GM18507 (cell line): ENCODE data around the gene SH3BP4.
"Not testable (repeated sequence)": the region's sequence is repeated elsewhere in the genome, so short reads cannot be mapped to it uniquely, and the experiment has no call there.

Experiments used
- DNase-seq: peaks from one replicate; pipeline ENCODE4 v3.0.0; 2011; ENCODE audit warnings: low read depth; ENCODE audit not compliant: insufficient read length; ENCODE audit errors: extremely low spot score
- FAIRE-seq: peaks from 2 replicates; lab custom pipeline; 2011; peaks lifted over from hg19 to GRCh38; lab: Jason Lieb, UNC

The SH3BP4 gene

DNA sequence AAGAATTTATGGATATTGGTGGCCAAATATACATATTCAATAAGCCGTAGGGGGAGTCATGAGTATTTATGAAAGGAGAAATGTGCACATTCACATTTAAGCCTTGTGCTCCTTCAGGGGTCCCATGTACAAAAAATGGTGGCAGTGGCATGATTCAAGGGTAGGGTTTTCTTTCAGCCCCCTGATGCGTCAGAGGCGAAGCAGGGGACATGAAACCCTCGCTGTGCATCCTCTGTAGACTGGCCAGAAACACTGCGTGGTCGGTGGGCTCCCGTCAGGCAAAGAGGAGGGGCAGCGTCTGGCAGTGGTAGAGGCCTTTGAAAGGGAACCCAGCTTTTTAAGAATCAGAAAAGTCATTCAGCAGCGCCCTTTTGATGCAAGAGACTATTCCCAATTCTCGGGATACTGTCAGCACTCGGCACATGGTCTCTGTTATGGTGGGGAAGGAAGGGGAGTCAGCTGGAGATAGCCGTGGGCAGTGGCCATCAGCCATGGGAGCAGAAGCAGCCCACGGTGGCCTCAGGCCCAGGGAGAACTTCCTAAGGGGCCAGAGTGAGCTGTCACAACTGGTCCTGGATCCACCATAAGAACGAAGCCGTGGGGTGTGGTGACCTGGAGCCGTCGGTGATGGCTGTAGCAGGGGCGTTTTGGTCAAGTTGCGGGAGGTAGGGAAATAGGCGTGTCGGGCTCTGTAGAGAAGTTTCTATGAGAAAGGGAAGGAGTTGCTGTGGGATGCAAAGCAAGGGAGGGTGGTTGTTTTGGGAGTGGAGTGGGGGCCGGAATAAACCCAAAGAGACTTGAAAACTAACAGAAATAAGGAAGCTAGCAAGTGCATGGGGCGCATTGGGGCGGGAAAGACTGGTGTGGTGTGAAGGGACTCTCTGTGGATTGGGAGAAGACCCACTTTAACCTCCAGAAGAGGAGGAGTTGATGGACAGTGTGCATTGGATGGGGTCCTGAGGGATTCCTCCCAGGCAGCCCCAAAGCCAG is 95.6 kb downstream of the SH3BP4 start:
- FAIRE-seq (no peak), DNase-seq (no peak)

DNA sequence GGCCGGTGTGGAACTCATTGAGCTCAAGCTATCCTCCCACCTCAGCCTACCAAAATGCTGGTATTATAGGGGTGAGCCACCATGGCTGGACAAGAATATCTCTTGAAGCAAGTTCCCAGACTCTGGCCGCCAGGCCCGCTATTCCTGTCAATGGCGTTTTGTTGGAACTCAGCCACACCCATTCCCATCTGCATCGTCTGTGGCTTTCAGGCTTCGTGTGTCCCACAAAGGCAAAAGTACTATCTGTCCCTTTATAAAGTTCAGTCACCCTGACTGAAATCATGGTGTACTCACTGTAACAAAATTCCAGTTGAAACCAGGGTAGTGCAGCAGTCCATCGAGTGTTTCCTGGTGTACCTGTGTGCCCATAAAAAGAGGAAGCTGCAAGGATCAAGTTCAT is 96.7 kb downstream of the SH3BP4 start:
- DNase-seq (no peak), FAIRE-seq (no peak)

DNA sequence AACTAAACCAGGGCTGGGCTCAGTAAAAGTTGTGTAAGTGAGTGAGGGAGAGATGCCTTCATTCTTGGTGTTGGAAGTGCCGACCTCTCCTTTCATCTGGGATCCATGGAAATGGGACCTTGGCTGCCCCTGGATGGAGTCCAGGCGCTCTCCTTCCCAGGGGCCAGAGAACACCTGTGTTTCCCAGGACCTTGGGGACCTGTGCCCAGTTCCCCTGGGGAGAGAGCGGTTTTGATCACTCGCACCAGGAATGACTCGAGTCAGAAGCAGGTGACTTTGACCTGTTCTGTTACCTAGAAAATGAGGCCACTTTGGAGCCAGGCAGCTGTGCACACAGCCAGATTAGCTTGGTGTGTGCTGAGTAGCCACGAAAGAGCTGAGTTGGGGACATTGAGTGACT is 97.3 kb downstream of the SH3BP4 start:
- FAIRE-seq, result no peak
- DNase-seq, result no peak

DNA sequence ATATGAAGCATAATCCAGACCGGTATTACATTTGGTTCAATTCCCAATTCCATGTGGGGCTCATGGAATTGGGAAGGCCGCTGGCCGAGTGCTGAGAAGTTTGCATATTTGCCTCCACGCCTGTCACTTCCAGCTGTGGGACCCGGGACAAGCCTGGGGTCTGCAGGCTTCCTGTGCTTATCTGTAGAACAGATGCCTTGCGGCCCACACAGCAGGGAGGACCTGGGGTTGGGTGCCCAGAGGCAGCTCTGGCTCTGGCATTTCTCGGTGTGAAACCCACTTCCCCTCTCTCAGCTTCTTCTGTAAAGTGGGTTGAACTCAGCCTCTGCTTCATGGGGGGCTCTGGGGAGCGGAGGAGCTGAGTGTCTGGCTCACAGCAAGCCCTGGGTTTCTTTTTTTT is 97.9 kb downstream of the SH3BP4 start:
- DNase-seq, result no peak
- FAIRE-seq, result no peak

DNA sequence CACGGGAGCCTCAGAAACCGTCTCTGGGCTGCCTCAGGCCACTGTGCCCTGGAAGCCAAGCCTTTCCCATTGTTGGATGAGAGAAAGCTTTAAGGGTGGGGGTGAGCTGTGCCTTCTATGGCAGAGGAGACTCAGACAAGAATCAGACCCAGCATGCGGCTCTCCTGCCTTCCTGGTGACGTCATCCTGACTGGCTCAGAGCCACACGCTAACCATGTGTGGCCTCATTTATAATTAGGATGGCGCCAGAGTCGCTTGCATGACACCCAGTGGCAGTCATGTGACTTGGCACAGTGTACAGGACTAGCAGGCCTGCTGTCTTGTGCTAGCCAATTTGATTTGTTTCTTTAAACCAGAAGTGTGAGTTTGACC is 99.1 kb downstream of the SH3BP4 start:
- DNase-seq, result no peak
- no peak for FAIRE-seq

DNA sequence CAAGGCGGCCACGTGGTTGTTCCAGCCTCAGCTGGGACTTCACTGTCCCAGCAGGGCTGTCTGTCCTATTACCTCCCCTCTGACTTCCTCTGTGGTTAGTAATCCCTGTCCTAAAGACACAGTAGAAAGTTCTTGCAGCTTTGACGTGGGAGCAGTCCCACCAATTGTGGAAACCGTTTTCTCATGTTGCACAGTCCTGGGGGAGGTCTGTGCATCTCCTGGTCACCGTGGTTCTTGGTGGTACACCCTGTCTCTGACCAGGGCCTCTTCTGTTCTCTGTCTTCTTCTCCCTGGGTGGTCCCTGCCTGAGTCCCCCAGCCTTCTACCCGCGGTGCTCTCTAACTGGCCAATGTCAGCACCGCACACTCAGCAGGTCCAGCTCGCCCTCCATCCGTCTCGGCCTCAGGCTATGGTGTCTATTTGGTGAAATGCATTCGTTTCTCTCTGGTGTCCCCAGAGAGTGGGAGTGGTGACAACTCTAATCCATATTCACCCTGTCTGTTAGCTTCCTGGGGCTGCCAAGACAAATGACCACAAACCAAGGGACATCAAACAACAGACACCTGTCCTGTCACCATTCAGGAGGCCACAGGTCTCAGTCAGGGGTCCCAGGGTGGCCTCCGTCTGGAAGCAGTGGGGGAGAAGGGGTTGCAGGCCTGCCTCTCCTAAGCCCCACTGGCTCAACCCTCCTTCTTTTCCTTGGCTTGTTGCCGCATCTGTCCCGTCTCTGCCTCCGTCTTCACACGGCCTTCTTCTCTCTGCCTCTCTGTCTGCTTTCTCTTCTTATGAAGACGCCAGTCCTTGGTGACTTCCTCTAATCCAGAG is 99.8 kb downstream of the SH3BP4 start:
- DNase-seq (no peak), FAIRE-seq (no peak)

DNA sequence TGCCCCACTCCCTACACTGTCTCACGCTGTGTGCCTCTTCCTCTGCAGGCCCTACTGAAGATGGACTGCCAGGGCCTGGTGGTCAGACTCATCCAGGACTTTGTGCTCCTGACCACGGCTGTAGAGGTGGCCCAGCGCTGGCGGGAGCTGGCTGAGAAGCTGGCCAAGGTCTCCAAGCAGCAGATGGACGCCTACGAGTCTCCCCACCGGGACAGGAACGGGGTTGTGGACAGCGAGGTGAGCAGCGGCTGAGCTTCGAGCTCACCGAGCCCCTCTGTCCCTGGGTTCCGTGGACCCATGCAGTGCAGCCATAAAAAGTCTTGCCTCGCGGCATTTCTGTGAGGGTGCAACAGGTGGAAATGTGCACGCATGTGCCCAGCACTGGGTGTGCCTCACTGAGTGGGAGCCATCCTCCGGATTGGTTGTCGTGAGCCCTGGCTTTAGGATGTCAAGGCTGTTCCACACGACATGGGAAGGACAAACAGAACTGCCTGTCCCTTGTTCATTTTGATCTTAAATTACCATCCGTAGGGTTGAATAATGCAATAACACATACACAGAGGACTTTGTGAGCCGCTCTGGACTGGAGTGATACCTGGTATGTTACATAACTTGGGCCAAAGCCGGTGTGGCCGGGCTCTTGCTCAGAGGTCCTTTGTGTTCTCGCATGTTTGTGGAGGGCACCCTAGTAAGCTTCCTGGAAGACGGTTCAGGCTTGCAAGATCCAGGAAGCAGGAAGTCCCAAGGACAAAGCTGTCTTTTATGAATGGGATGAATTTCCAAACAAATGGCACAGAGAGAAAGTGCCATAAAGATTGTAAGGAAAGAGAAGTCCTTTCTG is 100.9 kb downstream of the SH3BP4 start:
- DNase-seq, result no peak
- no peak for FAIRE-seq

DNA sequence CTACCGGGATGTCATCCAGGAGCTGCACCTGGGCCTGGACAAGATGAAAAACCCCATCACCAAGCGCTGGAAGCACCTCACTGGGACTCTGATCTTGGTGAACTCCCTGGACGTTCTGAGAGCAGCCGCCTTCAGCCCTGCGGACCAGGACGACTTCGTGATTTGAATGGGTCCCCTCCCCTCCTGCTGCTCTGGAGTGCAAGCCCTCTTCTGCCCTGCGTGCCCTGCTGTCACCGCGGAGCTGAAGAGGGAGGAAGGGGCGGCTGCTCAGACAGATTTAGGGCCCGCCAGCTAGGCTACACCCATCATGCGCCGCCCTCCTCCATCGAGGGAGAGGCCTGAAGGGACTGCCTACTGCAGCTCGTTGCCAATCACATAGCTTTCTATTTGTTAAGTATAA is 101.8 kb downstream of the SH3BP4 start:
- DNase-seq, result no peak

DNA sequence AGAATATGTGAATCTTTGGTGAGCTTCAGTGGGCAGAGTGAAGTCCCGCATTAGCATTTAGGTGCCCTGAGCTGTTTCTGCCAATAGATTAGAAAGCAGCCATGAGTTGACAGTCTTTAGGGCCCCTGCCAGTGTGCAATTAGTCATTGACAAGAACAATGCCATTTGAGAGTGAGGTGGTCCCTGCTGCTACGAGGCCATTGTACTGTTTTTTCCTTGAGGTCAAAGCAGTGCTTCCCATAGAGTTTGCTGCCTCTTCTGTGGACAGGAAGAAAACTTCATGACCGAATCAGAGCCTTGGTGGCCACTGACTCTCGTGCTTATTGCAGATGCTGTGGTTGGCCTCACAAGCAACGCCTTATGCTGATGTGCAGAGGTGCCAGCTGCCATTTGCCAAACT is 102.7 kb downstream of the SH3BP4 start:
- DNase-seq (no peak), FAIRE-seq (no peak)

More for the DNA sequence above, 101.8 kb downstream of the SH3BP4 start:
- FAIRE-seq, result no peak

DNA sequence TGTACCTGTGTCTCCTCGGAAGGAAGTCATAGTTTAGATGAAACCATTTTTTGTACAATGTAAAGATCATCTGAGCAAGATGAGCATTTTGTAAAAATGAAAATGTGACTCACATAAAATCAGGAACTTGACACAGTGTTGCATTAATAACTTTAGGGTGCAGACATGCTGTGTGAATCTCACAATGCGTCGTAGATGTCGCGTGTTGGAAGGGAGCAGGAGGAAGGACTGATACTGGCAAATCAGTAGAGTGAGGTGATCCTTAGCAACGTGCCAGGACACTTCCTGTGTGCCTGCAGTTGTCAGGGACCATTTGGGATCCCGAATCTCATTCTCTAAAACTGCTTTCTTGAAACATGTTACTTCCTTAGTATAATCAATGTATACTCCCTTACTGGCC is 103.1 kb downstream of the SH3BP4 start:
- FAIRE-seq (no peak), DNase-seq (no peak)

DNA sequence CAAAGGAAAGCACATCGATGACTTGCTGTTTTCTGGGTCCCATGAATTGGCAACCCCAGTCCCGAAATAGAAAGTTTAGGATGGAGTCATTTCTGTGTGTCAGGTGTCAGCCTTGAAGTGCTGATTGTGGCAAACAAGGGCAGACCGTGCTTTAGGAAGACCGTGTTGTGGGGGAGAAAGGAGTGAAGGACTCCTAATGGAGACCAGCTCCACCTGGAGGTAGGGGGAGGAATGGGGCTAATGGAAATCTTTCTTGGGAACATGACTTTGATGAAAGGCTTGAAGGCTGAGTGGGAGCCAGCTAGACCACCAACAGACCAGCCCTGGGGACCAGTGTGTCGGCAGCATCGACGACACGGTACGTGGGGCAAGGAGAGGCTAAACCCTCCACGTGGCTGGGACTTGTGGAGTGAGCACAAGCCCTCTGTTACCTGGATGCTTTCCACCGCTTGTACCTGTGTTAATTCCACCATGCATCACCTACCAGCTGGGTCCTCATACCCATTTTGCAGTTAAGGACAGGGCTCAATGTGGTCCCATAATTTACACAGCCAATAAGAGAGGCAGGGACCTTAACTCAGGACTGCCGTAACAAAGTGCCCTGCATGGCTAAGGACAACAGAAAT is 104.2 kb downstream of the SH3BP4 start:
- FAIRE-seq (no peak), DNase-seq (no peak)

DNA sequence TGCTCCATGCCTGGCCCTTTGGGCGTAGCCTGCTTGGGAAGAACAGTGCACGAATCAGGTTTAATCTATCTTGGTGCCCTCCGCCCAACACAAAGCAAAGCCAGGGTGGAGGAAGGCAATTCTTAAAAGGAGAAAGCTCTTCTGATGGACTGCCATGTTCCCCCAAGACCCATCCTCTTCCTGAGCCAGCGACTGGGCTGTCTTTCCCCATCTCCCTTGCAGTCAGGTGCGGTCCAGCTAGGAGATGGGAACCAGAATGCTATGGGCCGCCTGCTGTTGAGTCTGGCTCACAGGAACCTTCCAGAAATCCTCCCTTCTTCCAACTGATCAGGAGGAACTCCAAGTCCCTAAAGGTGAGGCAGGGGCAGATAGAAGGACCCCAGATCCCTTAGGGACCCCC is 105.0 kb downstream of the SH3BP4 start:
- FAIRE-seq (no peak), DNase-seq (no peak)

DNA sequence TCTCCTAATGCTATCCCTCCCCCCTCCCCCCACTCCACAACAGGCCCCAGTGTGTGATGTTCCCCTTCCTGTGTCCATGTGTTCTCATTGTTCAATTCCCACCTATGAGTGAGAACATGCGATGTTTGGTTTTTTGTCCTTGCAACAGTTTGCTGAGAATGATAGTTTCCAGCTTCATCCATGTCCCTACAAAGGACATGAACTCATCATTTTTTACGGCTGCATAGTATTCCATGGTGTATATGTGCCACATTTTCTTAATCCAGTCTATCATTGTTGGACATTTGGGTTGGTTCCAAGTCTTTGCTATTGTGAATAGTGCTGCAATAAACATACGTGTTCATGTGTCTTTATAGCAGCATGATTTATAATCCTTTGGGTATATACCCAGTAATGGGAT is 105.8 kb downstream of the SH3BP4 start:
- DNase-seq, FAIRE-seq: not testable (repeated sequence)

DNA sequence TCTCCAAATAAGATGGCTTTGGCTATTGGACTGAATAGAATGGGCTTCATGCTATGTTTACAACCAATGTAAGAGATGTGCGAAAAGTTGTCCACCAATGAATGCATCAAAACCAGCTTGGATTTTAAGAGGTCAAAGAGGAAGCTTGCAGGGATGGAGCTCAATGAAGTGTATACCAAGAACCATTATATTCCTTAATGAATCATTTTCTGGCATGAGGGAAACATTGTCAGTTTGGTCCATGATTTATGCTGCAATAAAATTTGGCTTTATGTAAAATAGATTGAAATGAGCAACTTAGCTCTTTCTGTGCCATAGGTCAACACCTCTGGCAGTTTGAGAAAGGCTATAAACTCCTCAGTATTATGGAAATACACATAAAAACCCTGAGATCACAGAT is 107.3 kb downstream of the SH3BP4 start:
- FAIRE-seq (no peak), DNase-seq (no peak)

DNA sequence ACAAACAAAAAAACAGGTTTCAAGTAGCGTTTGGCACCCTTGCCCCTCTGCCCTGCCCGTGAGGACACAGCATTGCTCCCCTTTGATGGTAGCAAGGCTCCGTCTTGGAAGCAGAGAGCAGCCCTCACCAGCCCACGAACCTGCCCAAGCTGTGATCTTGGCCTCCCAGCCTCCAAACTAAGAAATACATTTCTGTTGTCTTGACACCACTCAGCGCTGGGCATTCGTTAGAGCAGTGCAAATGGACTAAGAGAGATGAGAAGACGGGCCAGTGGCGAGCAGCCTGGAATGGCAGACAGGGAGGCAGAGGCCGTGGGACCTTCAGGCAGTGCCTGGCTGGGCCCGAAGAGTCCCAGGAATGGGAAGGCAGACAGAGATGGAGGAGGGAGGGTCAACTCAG is 109.8 kb downstream of the SH3BP4 start:
- FAIRE-seq, result no peak
- DNase-seq, result no peak

DNA sequence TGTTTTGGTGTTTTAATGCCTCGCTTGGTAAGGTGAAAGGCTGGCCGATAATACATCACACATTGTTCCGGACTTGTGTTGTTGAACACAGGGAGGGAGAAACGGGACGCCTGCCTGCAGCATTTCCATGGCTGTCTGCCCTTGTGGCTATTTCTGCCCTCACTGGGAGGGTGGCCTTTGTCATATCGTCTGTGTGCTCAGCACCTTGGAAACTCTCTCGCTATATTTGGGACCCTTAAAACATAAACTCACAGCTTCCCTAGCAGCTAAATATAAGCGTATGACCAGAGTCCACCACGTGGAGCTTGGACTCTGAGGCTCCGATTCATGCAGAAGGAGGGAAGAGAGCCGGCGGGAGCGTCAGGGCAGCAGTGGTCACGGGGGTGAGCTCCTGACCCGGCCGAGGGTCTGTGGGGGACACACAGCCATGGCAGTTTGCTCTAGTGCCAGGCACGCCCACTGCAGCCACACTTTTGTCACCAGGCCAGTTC is 111.7 kb downstream of the SH3BP4 start:
- no peak for FAIRE-seq
- no peak for DNase-seq

DNA sequence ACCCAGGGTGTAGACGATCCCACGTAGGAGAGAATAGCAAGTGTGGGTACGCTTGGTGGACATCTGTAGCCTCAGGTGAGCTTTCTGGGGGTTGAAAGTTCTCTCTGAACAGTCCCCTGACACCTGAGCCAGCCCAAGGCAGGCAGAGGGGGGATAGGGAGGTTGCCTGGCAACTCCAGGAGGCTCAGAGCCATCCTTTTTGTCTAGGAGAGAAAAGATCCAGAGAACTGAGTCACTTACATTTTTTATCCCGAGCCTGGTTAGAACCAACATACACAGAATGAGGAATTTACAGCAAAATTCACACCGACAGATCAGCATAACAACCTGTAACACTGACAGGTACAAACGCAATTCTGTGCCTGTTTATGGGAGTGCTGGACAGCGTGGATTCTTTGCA is 113.2 kb downstream of the SH3BP4 start:
- DNase-seq, result no peak
- no peak for FAIRE-seq

DNA sequence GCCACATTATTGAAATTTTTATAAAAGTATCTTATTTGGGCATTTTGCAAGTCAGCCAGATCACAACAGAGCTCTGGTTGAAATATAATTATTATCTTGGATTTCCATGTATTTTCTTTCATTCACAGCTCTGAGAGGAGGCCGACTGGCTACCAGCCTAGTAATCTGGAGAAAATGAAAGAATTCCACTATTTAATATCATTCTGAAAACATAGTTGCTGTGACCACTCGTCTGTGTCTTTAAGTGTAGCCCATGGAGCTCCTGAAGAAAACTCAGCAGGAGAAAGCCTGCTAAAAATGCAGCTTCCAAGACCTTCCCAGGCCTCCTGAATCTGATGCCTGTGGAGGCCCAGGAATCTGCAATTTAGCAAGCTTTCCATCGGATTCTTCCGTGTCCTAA is 114.7 kb downstream of the SH3BP4 start:
- no peak for FAIRE-seq
- DNase-seq, result no peak

DNA sequence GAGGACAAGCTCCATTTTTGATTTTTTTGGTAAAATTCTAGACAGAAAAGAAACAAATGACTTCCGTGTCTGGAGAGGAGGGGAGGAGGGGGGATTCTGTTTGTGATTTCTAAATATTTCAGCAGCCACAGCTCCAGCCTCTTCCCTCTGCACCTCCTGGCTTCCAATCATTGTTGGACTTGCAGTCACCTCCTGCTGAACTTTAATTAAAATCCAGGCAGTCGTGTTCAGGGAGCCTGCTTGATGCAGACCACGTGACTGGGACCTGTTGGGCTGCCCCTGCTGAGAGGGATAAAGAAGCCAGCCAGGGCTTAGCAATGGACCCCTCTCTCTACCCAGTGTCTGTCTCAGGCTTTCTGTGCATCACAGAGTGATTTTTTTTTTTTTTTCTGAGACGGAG is 115.1 kb downstream of the SH3BP4 start:
- DNase-seq, result no peak
- no peak for FAIRE-seq
